GM13976 (cell line): ENCODE measurements around the gene FGF14.

Source experiments
- DNase-seq: peaks from one replicate; pipeline ENCODE4 v3.0.0; 2012; ENCODE audit warnings: low spot score
- in situ Hi-C: fragments of 300-500 bp; cut with MboI; formaldehyde crosslinking; loops from one replicate; pipeline ENCODE4 v1.12.0; 2022; ENCODE audit warnings: low sequenced_read_pairs, mixed read lengths, inconsistent platforms; ENCODE audit not compliant: unreplicated experiment
- TF ChIP-seq, protein P1 (sequence below): IDR thresholded peaks from 2 replicates; pipeline ENCODE4 v1.5.1; 2012; ENCODE audit warnings: borderline replicate concordance, mild to moderate bottlenecking; ENCODE audit not compliant: insufficient read depth; ENCODE audit errors: extremely low read depth, missing control alignments, control extremely low read depth

FGF14 gene

GRCh38 chr13:101708115-101708514 is 693.7 kb downstream of the FGF14 start:
- no peak for DNase-seq
- TF ChIP-seq, protein P1, sequence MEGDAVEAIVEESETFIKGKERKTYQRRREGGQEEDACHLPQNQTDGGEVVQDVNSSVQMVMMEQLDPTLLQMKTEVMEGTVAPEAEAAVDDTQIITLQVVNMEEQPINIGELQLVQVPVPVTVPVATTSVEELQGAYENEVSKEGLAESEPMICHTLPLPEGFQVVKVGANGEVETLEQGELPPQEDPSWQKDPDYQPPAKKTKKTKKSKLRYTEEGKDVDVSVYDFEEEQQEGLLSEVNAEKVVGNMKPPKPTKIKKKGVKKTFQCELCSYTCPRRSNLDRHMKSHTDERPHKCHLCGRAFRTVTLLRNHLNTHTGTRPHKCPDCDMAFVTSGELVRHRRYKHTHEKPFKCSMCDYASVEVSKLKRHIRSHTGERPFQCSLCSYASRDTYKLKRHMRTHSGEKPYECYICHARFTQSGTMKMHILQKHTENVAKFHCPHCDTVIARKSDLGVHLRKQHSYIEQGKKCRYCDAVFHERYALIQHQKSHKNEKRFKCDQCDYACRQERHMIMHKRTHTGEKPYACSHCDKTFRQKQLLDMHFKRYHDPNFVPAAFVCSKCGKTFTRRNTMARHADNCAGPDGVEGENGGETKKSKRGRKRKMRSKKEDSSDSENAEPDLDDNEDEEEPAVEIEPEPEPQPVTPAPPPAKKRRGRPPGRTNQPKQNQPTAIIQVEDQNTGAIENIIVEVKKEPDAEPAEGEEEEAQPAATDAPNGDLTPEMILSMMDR = no peak
- in situ Hi-C loops = no loop called here

GRCh38 chr13:101707659-101708058 is 694.2 kb downstream of the FGF14 start:
- DNase-seq = no peak
- in situ Hi-C loops = no loop called here
- TF ChIP-seq, protein P1 = no peak

GRCh38 chr13:101706651-101707050 is 695.2 kb downstream of the FGF14 start:
- in situ Hi-C loops = no loop called here
- TF ChIP-seq, protein P1 = no peak
- DNase-seq = no peak

DNA sequence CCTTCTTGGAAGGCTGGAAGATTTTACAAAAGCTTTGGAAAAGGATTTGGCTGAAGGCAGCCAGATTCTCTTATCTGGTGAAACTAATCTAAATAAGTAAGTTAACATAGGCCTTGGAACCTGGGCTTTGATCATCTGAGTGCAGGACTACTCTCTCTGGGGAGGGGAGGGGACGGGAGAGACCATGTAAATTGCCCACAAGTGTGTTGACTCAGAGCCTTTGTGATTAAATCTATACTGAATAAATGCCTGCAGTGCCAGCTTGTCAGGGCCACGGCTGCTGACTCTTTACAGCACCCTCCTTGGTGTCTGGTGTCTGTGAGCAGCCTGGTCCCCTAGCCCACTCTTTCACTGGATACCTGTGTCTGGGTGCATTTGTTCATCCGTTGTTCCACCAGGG is 698.0 kb downstream of the FGF14 start:
- TF ChIP-seq, protein P1 = no peak
- no peak for DNase-seq
- in situ Hi-C loops = no loop called here

- no peak for DNase-seq
- in situ Hi-C loops = no loop called here
- TF ChIP-seq, protein P1 = no peak
Observed at GRCh38 chr13:101703081-101703480, 698.8 kb downstream of the FGF14 start.

- TF ChIP-seq, protein P1 = no peak
- in situ Hi-C loops = no loop called here
- no peak for DNase-seq
Observed at GRCh38 chr13:101700598-101700997, 701.2 kb downstream of the FGF14 start.

- in situ Hi-C loops = no loop called here
- DNase-seq = no peak
Observed at GRCh38 chr13:101698400-101698799, 703.4 kb downstream of the FGF14 start.

More at GRCh38 chr13:101698400-101698799, 703.4 kb downstream of the FGF14 start:
- TF ChIP-seq, protein P1 = no peak
